SH-SY5Y (cell line): ENCODE data around the gene SPTB.

Experiments
- GATA2 ChIP-seq: IDR thresholded peaks from 2 replicates; pipeline ENCODE4 v1.6.1; 2011; ENCODE audit warnings: mild to moderate bottlenecking, low read depth, low read length
- GATA3 ChIP-seq: IDR thresholded peaks from 2 replicates; pipeline ENCODE4 v1.6.1; 2011; ENCODE audit warnings: low read depth, mild to moderate bottlenecking, low read length, moderate library complexity

- TF ChIP-seq GATA2 (no peak), GATA3 (no peak)
These were observed 6.0 kb downstream of the SPTB start for GRCh38 chr14:64873506-64874219.
